Loucy (cell line): ENCODE data around the gene ITSN1.

Experiments used
- CTCF ChIP-seq: fragments of 200-600 bp; sonication (generic); conservative IDR thresholded peaks from 2 replicates; pipeline ENCODE4 v1.5.1; 2014; ENCODE audit warnings: mild to moderate bottlenecking, antibody characterized with exemption, low read length
- EZH2phosphoT487 ChIP-seq: fragments of 200-600 bp; IDR thresholded peaks from 2 replicates; pipeline ENCODE4 v1.6.1; 2018; ENCODE audit warnings: antibody characterized with exemption, mild to moderate bottlenecking, moderate library complexity, borderline replicate concordance

GRCh38 chr21:33783187-33783979 is 141.1 kb downstream of the ITSN1 start:
- TF ChIP-seq CTCF (no peak), EZH2phosphoT487 (no peak)
